Raji (cell line): ENCODE measurements around the gene FREY1.

Experiments used
- POLR2A ChIP-seq: IDR thresholded peaks from 2 replicates; pipeline ENCODE4 v1.6.1; 2011; ENCODE audit warnings: low read depth, low read length, control low read depth; ENCODE audit not compliant: insufficient read depth

Gene FREY1

DNA sequence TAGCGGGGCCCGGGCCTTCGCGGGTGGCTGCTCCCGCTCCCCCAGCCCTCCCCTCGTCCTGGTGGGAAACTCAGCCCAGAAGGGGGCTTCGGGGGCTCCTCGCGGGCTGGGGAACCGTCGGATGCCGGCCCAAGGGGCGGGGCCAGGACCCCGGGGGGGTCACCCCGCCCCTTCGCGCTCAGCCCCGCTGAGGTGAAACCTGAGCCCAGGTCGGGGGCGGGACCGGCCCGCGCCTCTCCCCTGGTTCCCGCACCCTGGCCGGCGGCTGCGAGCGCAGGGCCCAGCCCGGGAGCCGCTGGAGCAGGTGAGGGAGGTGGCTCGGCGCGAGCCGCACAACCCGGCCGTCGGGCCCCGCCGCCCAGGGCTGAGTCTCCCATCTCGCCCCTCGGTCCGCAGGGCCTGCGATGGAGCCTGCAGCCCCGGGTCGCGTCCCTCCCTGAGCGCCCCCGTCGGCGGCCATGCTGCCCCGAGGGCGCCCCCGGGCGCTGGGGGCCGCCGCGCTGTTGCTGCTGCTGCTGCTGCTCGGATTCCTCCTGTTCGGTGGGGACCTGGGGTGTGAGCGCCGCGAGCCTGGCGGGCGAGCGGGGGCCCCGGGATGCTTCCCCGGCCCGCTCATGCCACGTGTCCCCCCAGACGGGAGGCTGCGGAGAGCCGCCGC lies 15.5 kb upstream of the FREY1 start, which contains the start of gene LARGE2:
Gene LARGE2 (plus strand): TSS at position 232 of the 658 bp plus-strand sequence. CDS start 227 bp downstream, at position 459.
- TF ChIP-seq POLR2A = no peak

DNA sequence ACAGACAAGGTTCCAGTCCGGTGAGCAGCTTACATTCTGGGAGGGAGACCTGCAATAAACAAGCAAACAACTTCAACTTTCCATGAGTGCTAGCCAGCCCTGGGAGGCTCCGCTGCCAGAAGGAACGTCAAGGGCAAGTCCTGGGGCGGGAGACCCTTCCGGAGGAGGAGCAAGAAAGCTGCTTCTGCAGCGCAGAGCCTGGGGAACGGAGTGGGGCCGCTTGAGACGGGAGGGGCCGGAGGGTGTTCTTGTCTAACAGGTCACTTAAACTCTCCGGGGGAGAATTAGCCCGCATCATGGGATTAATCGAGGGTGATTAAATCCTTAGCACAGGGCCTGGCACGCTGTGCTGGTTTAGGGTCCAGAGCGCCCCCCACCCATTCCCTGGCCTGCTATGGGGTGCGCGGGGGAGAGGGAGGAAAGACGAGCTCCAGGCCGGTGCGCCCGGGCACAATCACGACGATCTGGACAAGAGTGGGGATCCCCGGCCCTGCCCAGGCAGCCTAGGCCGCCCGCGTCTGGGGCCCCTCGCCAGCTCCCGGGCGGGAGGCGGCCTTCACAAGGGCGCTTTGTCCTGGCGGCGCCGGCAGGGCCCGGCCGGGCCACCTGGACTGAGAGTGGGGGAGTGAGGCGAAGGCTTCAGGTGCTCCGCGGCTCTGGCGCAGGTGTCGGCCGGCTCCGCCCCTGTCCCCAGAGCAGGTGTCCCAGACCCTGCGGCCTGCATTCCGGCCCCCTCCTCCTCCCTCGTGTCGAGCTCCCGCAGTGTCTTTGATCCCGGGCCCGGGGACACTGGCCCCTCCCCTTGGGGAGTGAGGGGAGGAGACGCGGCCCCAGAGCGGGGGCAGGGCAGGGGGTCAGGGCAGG lies 14.7 kb upstream of the FREY1 start:
- TF ChIP-seq POLR2A = no peak

GRCh38 chr11:45920531-45921477 lies 13.7 kb upstream of the FREY1 start:
- no peak for TF ChIP-seq POLR2A

- TF ChIP-seq POLR2A = no peak
These were observed 12.9 kb upstream of the FREY1 start for GRCh38 chr11:45919806-45920530.

DNA sequence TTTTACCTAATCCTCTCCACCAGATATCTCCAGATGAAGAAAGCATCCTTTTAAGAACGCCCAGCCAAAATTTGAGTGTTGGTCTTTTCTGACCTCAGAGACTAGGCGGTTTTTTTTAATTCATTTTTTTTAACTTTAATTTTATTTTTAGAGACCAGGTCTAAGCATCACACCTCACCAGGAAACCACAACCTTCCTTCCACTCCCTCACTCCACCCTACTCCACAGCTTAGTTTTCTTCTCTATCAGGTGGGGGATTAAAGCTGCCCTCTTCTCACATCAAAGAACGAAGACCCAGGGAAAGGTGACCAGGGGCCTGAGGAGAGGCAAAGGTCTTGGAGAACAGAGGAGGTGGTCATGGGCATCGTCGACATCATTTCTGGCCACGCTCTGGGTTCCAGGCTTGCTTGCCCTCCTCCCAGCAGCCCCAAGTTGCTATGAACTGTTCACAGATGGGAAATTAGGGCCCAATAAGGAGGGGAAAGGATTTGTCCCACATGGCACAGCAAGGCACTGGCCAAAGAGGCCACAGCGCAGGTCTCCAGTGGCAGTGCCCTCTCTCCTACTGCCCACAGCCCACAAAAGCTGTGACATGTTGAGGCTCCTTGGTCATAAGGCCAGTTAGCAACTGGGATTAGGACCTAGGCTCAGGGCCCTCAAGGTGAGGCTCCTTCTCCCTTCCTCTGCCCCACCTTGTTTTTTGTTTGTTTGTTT lies 12.0 kb upstream of the FREY1 start:
- TF ChIP-seq POLR2A = no peak

GRCh38 chr11:45918331-45918941 lies 11.4 kb upstream of the FREY1 start:
- TF ChIP-seq POLR2A = peak; percentile 73

DNA sequence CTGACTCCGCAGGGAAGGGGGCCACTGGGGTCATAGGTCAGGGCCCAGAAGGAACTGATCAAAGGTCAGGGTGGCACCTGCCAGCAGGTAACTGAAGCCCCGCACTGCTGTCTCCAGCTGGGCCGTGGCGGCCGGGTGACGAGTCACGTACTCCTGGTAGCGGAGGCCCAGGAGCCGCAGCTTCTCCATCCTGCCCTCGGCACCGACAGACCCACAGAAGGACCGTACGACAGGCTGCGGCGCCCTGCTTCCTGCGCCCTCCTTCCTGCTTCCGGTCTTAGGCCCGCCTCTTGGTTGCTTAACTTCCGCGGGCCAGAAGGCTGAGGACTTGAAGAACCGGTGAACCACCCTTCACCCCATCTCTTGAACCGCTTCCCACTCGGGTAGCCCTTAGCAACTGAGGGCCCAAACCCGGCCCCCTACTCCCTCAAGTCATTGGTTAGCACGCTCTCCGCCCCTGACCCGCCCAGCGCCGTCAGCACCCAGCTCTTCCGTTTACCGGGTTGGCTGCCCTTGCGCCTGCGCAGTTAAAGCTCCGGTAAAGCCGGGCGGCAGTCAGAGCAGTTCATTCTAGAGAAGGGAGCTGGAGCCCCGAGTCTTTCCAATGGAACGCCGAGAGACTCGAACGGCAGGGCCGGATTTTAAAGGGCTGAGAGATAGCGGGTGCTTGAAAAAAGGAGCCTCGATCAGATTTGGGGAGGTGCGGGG lies 10.7 kb upstream of the FREY1 start, which contains the start of gene PEX16:
Gene PEX16 (minus strand): TSS at position 255 of the 708 bp plus-strand sequence. CDS start 66 bp downstream, at position 189.
- peak; percentile 93 for TF ChIP-seq POLR2A

GRCh38 chr11:45917286-45917622 lies 10.2 kb upstream of the FREY1 start:
- TF ChIP-seq POLR2A = no peak

DNA sequence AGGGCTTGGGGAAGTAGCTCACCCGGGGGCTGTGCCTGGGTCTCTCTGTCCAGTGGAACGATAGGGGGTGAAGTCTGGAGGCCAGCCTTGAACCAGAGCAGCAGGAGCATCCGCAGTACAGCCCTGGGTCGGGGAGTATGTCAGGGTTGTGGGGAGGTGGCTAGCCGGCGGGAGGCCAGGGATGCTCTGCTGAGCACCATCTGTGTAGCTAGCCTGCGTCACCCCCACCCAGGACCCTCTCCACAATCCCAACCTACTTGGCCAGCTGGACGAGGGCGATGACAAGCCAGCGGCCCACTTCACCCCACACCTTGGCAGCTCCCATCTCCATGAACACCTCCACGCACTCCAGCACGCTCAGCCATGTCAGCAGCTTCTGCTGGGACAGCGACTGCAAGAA lies 8.4 kb upstream of the FREY1 start:
- TF ChIP-seq POLR2A = no peak

- no peak for TF ChIP-seq POLR2A
These were observed 7.0 kb upstream of the FREY1 start for GRCh38 chr11:45913942-45914635.

- no peak for TF ChIP-seq POLR2A
These were observed 6.4 kb upstream of the FREY1 start for GRCh38 chr11:45913514-45913913.

DNA sequence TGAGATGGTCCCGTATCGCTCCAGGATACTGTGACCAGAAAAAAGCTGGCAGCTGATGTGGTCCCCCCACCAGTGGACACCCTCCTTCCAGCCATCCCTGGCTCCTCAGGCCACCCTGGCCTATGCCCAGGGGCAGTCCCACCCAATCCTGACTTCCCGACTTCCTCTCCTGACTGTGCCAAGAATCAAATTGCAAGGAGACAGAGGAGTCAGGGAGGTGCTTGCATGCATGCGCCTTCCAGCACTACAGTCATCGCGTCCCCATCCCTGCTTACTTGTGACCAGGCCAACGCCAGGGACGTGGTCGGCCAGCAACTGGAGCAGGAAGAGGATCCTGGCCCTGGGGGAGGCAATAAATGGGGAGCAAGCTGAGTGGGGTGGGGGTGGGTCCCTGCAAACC lies 3.6 kb upstream of the FREY1 start:
- no peak for TF ChIP-seq POLR2A
